Bone marrow (tissue), 2 donors: ENCODE data around the gene ARHGAP6.
"Not testable (repeated sequence)": the region's sequence is repeated elsewhere in the genome, so short reads cannot be mapped to it uniquely, and the experiment has no call there.

Experiments used
- DNase-seq, 2 donors: peaks; one replicate each; lab custom pipeline; 2025; lab: John Stamatoyannopoulos, UW

Gene ARHGAP6

GRCh38 chrX:11361666-11362065 lies 304.1 kb downstream of the ARHGAP6 start:
- DNase-seq, result not testable (repeated sequence)

- not testable (repeated sequence) for DNase-seq
Measured at GRCh38 chrX:11355944-11356343, 309.8 kb downstream of the ARHGAP6 start.

GRCh38 chrX:11355259-11355909 lies 310.3 kb downstream of the ARHGAP6 start:
- DNase-seq, result no peak

- DNase-seq, result no peak
Measured at GRCh38 chrX:11352296-11352741, 313.4 kb downstream of the ARHGAP6 start.

GRCh38 chrX:11351375-11352295 lies 314.1 kb downstream of the ARHGAP6 start:
- DNase-seq, result no peak

GRCh38 chrX:11349661-11350337 lies 315.9 kb downstream of the ARHGAP6 start:
- no peak for DNase-seq

- no peak for DNase-seq
Measured at GRCh38 chrX:11349020-11349419, 316.7 kb downstream of the ARHGAP6 start.

- no peak for DNase-seq
Measured at GRCh38 chrX:11347300-11347699, 318.4 kb downstream of the ARHGAP6 start.

- DNase-seq, result no peak
Measured at GRCh38 chrX:11346121-11346682, 319.5 kb downstream of the ARHGAP6 start.

GRCh38 chrX:11342673-11343072 lies 323.0 kb downstream of the ARHGAP6 start:
- DNase-seq, result no peak

- peak in 1 of 2 donors; percentile 1 for DNase-seq
Measured at GRCh38 chrX:11341274-11342201, 324.2 kb downstream of the ARHGAP6 start.

GRCh38 chrX:11337292-11338009 lies 328.3 kb downstream of the ARHGAP6 start:
- no peak for DNase-seq

GRCh38 chrX:11336201-11336600 lies 329.5 kb downstream of the ARHGAP6 start:
- no peak for DNase-seq

GRCh38 chrX:11334165-11334564 lies 331.6 kb downstream of the ARHGAP6 start:
- no peak for DNase-seq

GRCh38 chrX:11331788-11332187 lies 333.9 kb downstream of the ARHGAP6 start:
- DNase-seq, result no peak

- DNase-seq, result no peak
Measured at GRCh38 chrX:11329021-11329420, 336.7 kb downstream of the ARHGAP6 start.

GRCh38 chrX:11328134-11328533 lies 337.6 kb downstream of the ARHGAP6 start:
- DNase-seq, result no peak

GRCh38 chrX:11321986-11322385 lies 343.7 kb downstream of the ARHGAP6 start:
- DNase-seq, result no peak

GRCh38 chrX:11319806-11320520 lies 345.8 kb downstream of the ARHGAP6 start:
- no peak for DNase-seq

GRCh38 chrX:11311706-11312105 lies 354.0 kb downstream of the ARHGAP6 start:
- DNase-seq, result no peak
